ACC112 (cell line): ENCODE data around the gene ERBB4.
"Not testable (repeated sequence)": the region's sequence is repeated elsewhere in the genome, so short reads cannot be mapped to it uniquely, and the experiment has no call there.

Source experiments
- H2AFZ ChIP-seq: fragments of 200-600 bp; sonication (generic); one replicate; pipeline ENCODE4 v1.6.0; 2017; ENCODE audit warnings: antibody characterized with exemption, low read length; ENCODE audit not compliant: unreplicated experiment
- H3K27ac ChIP-seq: fragments of 200-600 bp; sonication (generic); 2 replicates; pipeline ENCODE4 v1.5.1; 2014; ENCODE audit warnings: low read depth, mild to moderate bottlenecking, antibody characterized with exemption, low read length, moderate library complexity
- H3K27me3 ChIP-seq: fragments of 200-600 bp; sonication (generic); 2 replicates; pipeline ENCODE4 v1.6.1; 2014; ENCODE audit warnings: mild to moderate bottlenecking, antibody characterized with exemption, low read length, moderate library complexity, mixed read lengths; ENCODE audit not compliant: insufficient read depth
- H3K36me3 ChIP-seq: fragments of 200-600 bp; sonication (generic); 2 replicates; pipeline ENCODE4 v1.6.1; 2016; ENCODE audit warnings: mild to moderate bottlenecking, antibody characterized with exemption, low read length, moderate library complexity, mixed read lengths; ENCODE audit not compliant: insufficient read depth
- H3K4me1 ChIP-seq: fragments of 200-600 bp; sonication (generic); one replicate; pipeline ENCODE4 v1.6.1; 2016; ENCODE audit warnings: low read length, mixed read lengths; ENCODE audit not compliant: insufficient read depth, unreplicated experiment, control insufficient read depth
- H3K4me3 ChIP-seq: fragments of 200-600 bp; sonication (generic); 2 replicates; pipeline ENCODE4 v1.5.1; 2014; ENCODE audit warnings: mild to moderate bottlenecking, low read depth, low read length
- H3K79me2 ChIP-seq: fragments of 200-600 bp; sonication (generic); one replicate; pipeline ENCODE4 v1.6.0; 2016; ENCODE audit warnings: low read length; ENCODE audit not compliant: control insufficient read depth, unreplicated experiment, insufficient read depth

The ERBB4 gene

GRCh38 chr2:212022966-212023365 lies 515.6 kb downstream of the ERBB4 start:
- peaks cover 34% of the 10 kb centered on the region for H3K4me1 ChIP-seq
- no peaks in the 10 kb centered on the region for H3K36me3 ChIP-seq
- H3K27ac ChIP-seq: peak overlapping the region; percentile 80; the same call in 1 of the 2 replicates
- no peaks in the 10 kb centered on the region for H3K27me3 ChIP-seq
- no peak overlapping the region for H2AFZ ChIP-seq
- no peak overlapping the region for H3K4me3 ChIP-seq
- H3K79me2 ChIP-seq: no peaks in the 10 kb centered on the region

- Histone ChIP-seq H3K79me2 (no peaks in the 10 kb centered on the region), H2AFZ (no peak overlapping the region), H3K4me1 (peaks cover 34% of the 10 kb centered on the region), H3K36me3 (no peaks in the 10 kb centered on the region), H3K27me3 (no peaks in the 10 kb centered on the region), H3K4me3 (no peak overlapping the region), H3K27ac (peak overlapping the region; percentile 80)
These were observed 516.7 kb downstream of the ERBB4 start for GRCh38 chr2:212021947-212022346.

- Histone ChIP-seq H3K36me3 (no peaks in the 10 kb centered on the region), H3K27me3 (no peaks in the 10 kb centered on the region), H3K79me2 (no peaks in the 10 kb centered on the region), H3K4me1 (peaks cover 34% of the 10 kb centered on the region), H3K4me3 (no peak overlapping the region), H2AFZ (no peak overlapping the region), H3K27ac (no peak overlapping the region)
These were observed 523.0 kb downstream of the ERBB4 start for GRCh38 chr2:212015588-212015987.

- no peaks in the 10 kb centered on the region for H3K79me2 ChIP-seq
- peaks cover 34% of the 10 kb centered on the region for H3K4me1 ChIP-seq
- no peak overlapping the region for H3K4me3 ChIP-seq
- no peaks in the 10 kb centered on the region for H3K27me3 ChIP-seq
- peak overlapping the region; percentile 83 for H2AFZ ChIP-seq
- H3K36me3 ChIP-seq: no peaks in the 10 kb centered on the region
- H3K27ac ChIP-seq: peak overlapping the region; percentile 35
These were observed 525.0 kb downstream of the ERBB4 start for GRCh38 chr2:212013626-212014025.

GRCh38 chr2:212010305-212010704 lies 528.3 kb downstream of the ERBB4 start:
- H2AFZ ChIP-seq, H3K36me3 ChIP-seq, H3K27me3 ChIP-seq, H3K4me3 ChIP-seq, H3K27ac ChIP-seq, H3K79me2 ChIP-seq: not testable (repeated sequence)
- H3K4me1 ChIP-seq: peaks cover 12% of the 10 kb centered on the region

DNA sequence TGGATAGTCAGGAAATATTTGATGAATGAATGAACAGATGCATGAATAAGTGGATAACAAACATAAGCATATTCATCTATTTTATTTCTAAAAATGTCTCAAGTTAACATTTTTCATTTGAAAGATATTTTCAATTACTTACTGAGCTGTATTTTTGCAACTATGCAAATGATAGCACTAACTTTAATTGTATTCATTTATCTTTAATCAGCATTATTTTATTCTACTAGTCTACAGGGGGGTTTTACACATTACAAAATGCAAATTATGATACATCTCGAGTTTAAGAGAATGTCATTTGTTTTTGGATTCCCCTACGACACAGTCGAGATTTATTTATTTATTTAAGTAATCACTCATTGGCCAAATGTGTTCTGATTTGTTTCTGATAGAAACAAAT lies 530.6 kb downstream of the ERBB4 start:
- no peak overlapping the region for H3K4me3 ChIP-seq
- H3K36me3 ChIP-seq: no peaks in the 10 kb centered on the region
- no peak overlapping the region for H3K27ac ChIP-seq
- H3K4me1 ChIP-seq: no peaks in the 10 kb centered on the region
- H3K27me3 ChIP-seq: no peaks in the 10 kb centered on the region
- no peaks in the 10 kb centered on the region for H3K79me2 ChIP-seq
- H2AFZ ChIP-seq: no peak overlapping the region

DNA sequence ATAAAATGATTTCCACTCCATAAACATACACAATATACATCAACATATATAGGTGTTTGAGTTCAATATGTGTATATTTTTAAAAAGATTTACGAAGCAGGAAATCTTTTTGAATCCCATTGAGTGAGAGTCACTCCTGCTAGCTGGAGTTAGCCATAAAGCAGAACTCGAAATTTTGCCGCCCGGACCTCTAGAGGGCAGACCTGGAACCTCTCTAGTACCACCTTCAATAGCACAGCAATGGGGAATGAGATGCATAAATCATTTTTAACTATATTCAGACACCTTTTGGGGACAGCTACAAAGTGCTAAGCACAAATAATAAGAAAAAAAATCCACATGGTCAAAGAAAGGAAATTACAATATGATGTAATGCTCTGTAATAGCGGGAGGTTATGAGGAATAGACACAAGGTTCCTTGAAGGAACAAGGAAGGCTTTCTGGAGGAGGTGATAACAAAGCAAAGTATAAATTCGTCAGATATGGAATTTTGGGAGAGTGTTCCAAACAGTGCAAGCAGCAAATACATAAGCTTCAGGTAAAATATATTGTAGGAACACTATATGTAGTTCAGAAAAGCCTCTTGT lies 533.4 kb downstream of the ERBB4 start:
- H3K4me3 ChIP-seq: no peak overlapping the region
- no peaks in the 10 kb centered on the region for H3K79me2 ChIP-seq
- no peak overlapping the region for H3K27ac ChIP-seq
- H3K27me3 ChIP-seq: no peaks in the 10 kb centered on the region
- H2AFZ ChIP-seq: peak overlapping the region; percentile 47
- H3K36me3 ChIP-seq: no peaks in the 10 kb centered on the region
- no peaks in the 10 kb centered on the region for H3K4me1 ChIP-seq

GRCh38 chr2:212001325-212001724 lies 537.3 kb downstream of the ERBB4 start:
- H3K4me3 ChIP-seq: no peak overlapping the region
- H3K79me2 ChIP-seq: no peaks in the 10 kb centered on the region
- no peak overlapping the region for H3K27ac ChIP-seq
- H3K27me3 ChIP-seq: no peaks in the 10 kb centered on the region
- H2AFZ ChIP-seq: no peak overlapping the region
- no peaks in the 10 kb centered on the region for H3K4me1 ChIP-seq
- H3K36me3 ChIP-seq: no peaks in the 10 kb centered on the region

DNA sequence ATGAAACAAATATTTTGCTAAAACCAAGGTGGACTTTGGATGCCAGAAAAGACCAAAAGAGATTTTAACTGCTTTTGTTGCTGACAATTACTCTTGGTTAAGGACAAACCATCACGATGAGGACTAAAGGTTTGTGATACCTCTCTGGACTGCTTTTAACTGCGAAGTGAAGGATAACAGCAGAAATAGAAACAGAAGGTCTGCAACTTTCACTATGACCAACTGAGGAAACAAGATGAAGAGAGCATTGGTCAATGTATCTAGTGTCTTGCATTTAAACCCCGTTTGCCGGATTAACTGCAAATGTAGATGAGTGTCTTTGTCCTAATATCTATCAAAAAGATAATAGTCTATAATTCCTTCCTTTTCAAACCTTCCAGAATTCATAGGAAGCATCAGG lies 541.7 kb downstream of the ERBB4 start:
- Histone ChIP-seq H2AFZ (no peak overlapping the region), H3K79me2 (no peaks in the 10 kb centered on the region), H3K36me3 (no peaks in the 10 kb centered on the region), H3K4me3 (no peak overlapping the region), H3K27me3 (no peaks in the 10 kb centered on the region), H3K4me1 (no peaks in the 10 kb centered on the region), H3K27ac (no peak overlapping the region)

GRCh38 chr2:211994806-211995205 lies 543.8 kb downstream of the ERBB4 start:
- no peak overlapping the region for H3K27ac ChIP-seq
- no peak overlapping the region for H2AFZ ChIP-seq
- no peaks in the 10 kb centered on the region for H3K27me3 ChIP-seq
- H3K36me3 ChIP-seq: no peaks in the 10 kb centered on the region
- no peak overlapping the region for H3K4me3 ChIP-seq
- H3K4me1 ChIP-seq: no peaks in the 10 kb centered on the region
- H3K79me2 ChIP-seq: no peaks in the 10 kb centered on the region

DNA sequence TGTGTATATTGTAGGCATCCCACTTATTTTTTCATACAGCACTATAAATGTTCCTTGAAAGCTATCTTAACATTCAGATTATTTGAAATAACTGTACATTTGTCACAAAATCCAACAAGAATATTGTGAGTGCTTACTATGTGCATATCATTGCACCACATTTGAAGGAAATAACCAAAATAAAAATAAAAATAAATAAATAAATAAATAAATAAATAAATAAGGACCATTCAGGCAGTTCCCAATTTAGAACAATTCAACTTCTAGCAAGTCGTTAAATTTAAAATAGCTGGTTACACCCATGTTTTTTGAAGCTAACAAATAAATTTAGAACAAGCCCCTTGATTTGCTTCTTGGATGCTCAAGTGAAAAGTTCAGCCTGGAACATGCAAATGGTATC lies 548.3 kb downstream of the ERBB4 start:
- no peaks in the 10 kb centered on the region for H3K27me3 ChIP-seq

More for the DNA sequence above, 548.3 kb downstream of the ERBB4 start:
- Histone ChIP-seq H2AFZ (no peak overlapping the region), H3K4me3 (no peak overlapping the region), H3K79me2 (no peaks in the 10 kb centered on the region), H3K4me1 (no peaks in the 10 kb centered on the region), H3K36me3 (no peaks in the 10 kb centered on the region), H3K27ac (no peak overlapping the region)
